HepG2 (cell line): Measurements from ENCODE around the gene CHN2. TPM values are rescaled to one million over a fixed set of nuclear protein-coding genes. Genes with fewer than 3 reads are reported as not detected.

Source experiments
- ATAC-seq: fragments of 200-7000 bp; cut with Tn5 transposase; 3 replicates; pipeline ENCODE4 v1.9.1; 2020; ENCODE audit warnings: mild to moderate bottlenecking, moderate library complexity
- BruUV-seq: library from RNA; stranded (reverse); fragments of 400-500 nt; replicated peaks from 2 replicates; lab custom pipeline; 2021; lab: Mats Ljungman, UMichigan
- CTCF ChIA-PET: fragments of 300-600 bp; formaldehyde crosslinking; extraction: SDS; loops from one replicate; lab custom pipeline; 2021; ENCODE audit warnings: low total read pairs, inconsistent platforms, low intra/inter-chr PET ratio; lab: Yijun Ruan, JAX
- POLR2A ChIA-PET: fragments of 350-600 bp; sonication (Branson Sonifier 250); formaldehyde crosslinking; loops from one replicate; lab custom pipeline; 2020; ENCODE audit warnings: antibody characterized with exemption, inconsistent platforms; lab: Yijun Ruan, JAX
- DNase-seq: peaks from one replicate; pipeline ENCODE4 v3.0.0-alpha.2; 2015; ENCODE audit warnings: low spot score
- FAIRE-seq: peaks from 3 replicates; lab custom pipeline; 2011; peaks lifted over from hg19 to GRCh38; lab: Jason Lieb, UNC
- H2AFZ ChIP-seq: one replicate; pipeline ENCODE4 v1.6.1; 2011; ENCODE audit warnings: low read length, inconsistent platforms
- H3K27ac ChIP-seq: fragments of 300-600 bp; 3 replicates; pipeline ENCODE4 v1.8.0; 2011; ENCODE audit warnings: mixed run types, mild to moderate bottlenecking, mixed read lengths, low read length, inconsistent platforms; ENCODE audit not compliant: insufficient read depth; ENCODE audit errors: extremely low read length
- H3K27me3 ChIP-seq, 2 experiments: fragments of 200-600 bp in 1 of 2; 2 replicates in 1 of 2; 3 replicates in 1 of 2; pipeline versions ENCODE4 v1.6.0 to v1.8.0; 2011; ENCODE audit warnings: low read length in 2 of 2, mild to moderate bottlenecking in 2 of 2, moderate library complexity in 2 of 2, inconsistent platforms in 1 of 2; ENCODE audit not compliant: insufficient read depth in 2 of 2, control insufficient read depth in 1 of 2
- H3K36me3 ChIP-seq, 2 experiments: fragments of 200-600 bp in 1 of 2; replicated peaks in 1 of 2; 2 replicates in 1 of 2; 3 replicates in 1 of 2; pipeline versions ENCODE4 v1.5.1 to v1.8.0; 2011; ENCODE audit warnings: low read length in 2 of 2, inconsistent platforms in 1 of 2; ENCODE audit not compliant: insufficient read depth in 2 of 2, control insufficient read depth in 1 of 2
- H3K4me1 ChIP-seq: 2 replicates; pipeline ENCODE4 v1.5.1; 2012; ENCODE audit warnings: low read length, inconsistent platforms; ENCODE audit not compliant: insufficient read depth
- H3K4me2 ChIP-seq: 2 replicates; pipeline ENCODE4 v1.6.0; 2011; ENCODE audit warnings: low read depth, low read length, inconsistent platforms
- H3K4me3 ChIP-seq, 3 experiments: fragments of 200-600 bp in 1 of 3; sonication (generic), shearing (Covaris generic) in 1 of 3; replicated peaks in 1 of 3; 2 replicates each; pipeline ENCODE4 v1.5.1; 2011 to 2016; ENCODE audit warnings: low read length in 3 of 3, inconsistent platforms in 2 of 3, low read depth in 2 of 3, mild to moderate bottlenecking in 2 of 3, control low read depth in 1 of 3, mixed read lengths in 1 of 3; ENCODE audit not compliant: insufficient read depth in 1 of 3
- H3K79me2 ChIP-seq: one replicate; pipeline ENCODE4 v1.6.1; 2011; ENCODE audit warnings: low read length, inconsistent platforms; ENCODE audit not compliant: insufficient read depth
- H3K9ac ChIP-seq: 2 replicates; pipeline ENCODE4 v1.6.0; 2011; ENCODE audit warnings: mild to moderate bottlenecking, low read depth, low read length, inconsistent platforms; ENCODE audit not compliant: insufficient read depth
- H3K9me3 ChIP-seq: 2 replicates; pipeline ENCODE4 v1.5.1; 2012; ENCODE audit warnings: mild to moderate bottlenecking, low read length
- H4K20me1 ChIP-seq: 2 replicates; pipeline ENCODE4 v1.6.0; 2011; ENCODE audit warnings: inconsistent platforms, mild to moderate bottlenecking, low read length, moderate library complexity; ENCODE audit not compliant: insufficient read depth
- ATAD3A ChIP-seq: sonication (generic); formaldehyde crosslinking; IDR thresholded peaks from 2 replicates; pipeline ENCODE4 v1.4.0; 2020; ENCODE audit warnings: missing genetic modification reagents
- HMGXB3 ChIP-seq: sonication (generic); formaldehyde crosslinking; IDR thresholded peaks from 2 replicates; pipeline ENCODE4 v1.4.0; 2020; ENCODE audit warnings: missing genetic modification reagents, borderline replicate concordance
- KLF6 ChIP-seq: IDR thresholded peaks from 2 replicates; pipeline ENCODE4 v1.8.0; 2016; ENCODE audit warnings: missing biosample characterization, missing genetic modification reagents
- RBM22 ChIP-seq: fragments of 200-400 bp; formaldehyde crosslinking; optimal IDR thresholded peaks from 2 replicates; pipeline ENCODE3; 2017; ENCODE audit warnings: mild to moderate bottlenecking, low read length, moderate library complexity
- TAF1 ChIP-seq: sonication (generic); formaldehyde crosslinking; IDR thresholded peaks from 2 replicates; pipeline ENCODE4 v1.4.0; 2020; ENCODE audit warnings: missing genetic modification reagents
- TMF1 ChIP-seq: sonication (generic); formaldehyde crosslinking; IDR thresholded peaks from 2 replicates; pipeline ENCODE4 v1.8.1; 2022; ENCODE audit warnings: low read depth, missing genetic modification reagents
- TOPORS ChIP-seq: sonication (generic); formaldehyde crosslinking; IDR thresholded peaks from 2 replicates; pipeline ENCODE4 v1.8.0; 2023; ENCODE audit warnings: mild to moderate bottlenecking, missing genetic modification reagents
- ZBTB26 ChIP-seq: IDR thresholded peaks from 2 replicates; pipeline ENCODE4 v1.6.1; 2016; ENCODE audit warnings: missing compliant biosample characterization, missing genetic modification reagents, borderline replicate concordance
- ZNF142 ChIP-seq: sonication (generic); formaldehyde crosslinking; IDR thresholded peaks from 2 replicates; pipeline ENCODE4 v1.4.0; 2020; ENCODE audit warnings: missing genetic modification reagents
- WGBS: methylation state at CpG from one replicate; pipeline ENCODE4 v1.1.6; 2017; ENCODE audit warnings: low lambda C conversion rate; 5-methylcytosine and 5-hydroxymethylcytosine counted together
- in situ Hi-C: cut with HindIII; loops from 2 replicates; pipeline ENCODE4 v1.10.0; 2017; ENCODE audit warnings: low pct_unique_long_range_greater_than_20kb; ENCODE audit not compliant: extremely low pct_ligation_motif_present
- intact Hi-C: fragments of 100-400 bp; cut with micrococcal nuclease; formaldehyde crosslinking; loops from one replicate; pipeline ENCODE4 v1.10.0; 2022; ENCODE audit not compliant: unreplicated experiment
- polyA plus RNA-seq, 8 experiments: library from polyadenylated mRNA; depleted of rRNA in 3 of 8; stranded (reverse) in 7 of 8; unstranded in 1 of 8; fragments of >200 nt; fragmentation: Illumina TruSeq in 4 of 8; extraction: Trizol in 4 of 8; gene quantifications; 2 replicates each; pipeline versions ENCODE4 v1.2.1 to v1.2.3, GENCODE V29; 2011 to 2016; ENCODE audit warnings: low read depth in 4 of 8, missing spikeins in 1 of 8, mixed read lengths in 1 of 8; ENCODE audit not compliant: insufficient read depth in 1 of 8
- total RNA-seq, 5 experiments: library from RNA; depleted of rRNA; stranded (reverse); fragments of >200 nt; fragmentation: Illumina TruSeq; extraction: Trizol; gene quantifications; 2 replicates each; pipeline ENCODE4 v1.2.3, GENCODE V29; 2016; ENCODE audit warnings: low read depth in 1 of 5
- TF ChIP-seq, protein P1 (sequence below), 2 experiments: fragments of 450-650 bp in 1 of 2; sonication (generic) in 1 of 2; formaldehyde crosslinking; IDR thresholded peaks; 2 replicates each; pipeline versions ENCODE4 v1.5.0 to v1.8.0; 2020 to 2022; ENCODE audit warnings: mild to moderate bottlenecking in 1 of 2, missing genetic modification reagents in 1 of 2

The CHN2 gene
- total and polyA plus RNA-seq, 2 of the 13 experiments (the other 11 are each of a cell fraction or from before 2014, with no cell fraction given) = 23.5 to 30.5 TPM

GRCh38 chr7:29349362-29349761 lies 154.8 kb downstream of the CHN2 start (continued):
- TF ChIP-seq HMGXB3 (CRISPR knock-in tag) (no peak), KLF6 (no peak)
- TF ChIP-seq, protein P1, sequence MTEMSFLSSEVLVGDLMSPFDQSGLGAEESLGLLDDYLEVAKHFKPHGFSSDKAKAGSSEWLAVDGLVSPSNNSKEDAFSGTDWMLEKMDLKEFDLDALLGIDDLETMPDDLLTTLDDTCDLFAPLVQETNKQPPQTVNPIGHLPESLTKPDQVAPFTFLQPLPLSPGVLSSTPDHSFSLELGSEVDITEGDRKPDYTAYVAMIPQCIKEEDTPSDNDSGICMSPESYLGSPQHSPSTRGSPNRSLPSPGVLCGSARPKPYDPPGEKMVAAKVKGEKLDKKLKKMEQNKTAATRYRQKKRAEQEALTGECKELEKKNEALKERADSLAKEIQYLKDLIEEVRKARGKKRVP (CRISPR knock-in tag; IDR thresholded peaks at IDR 0.05) = no peak

DNA sequence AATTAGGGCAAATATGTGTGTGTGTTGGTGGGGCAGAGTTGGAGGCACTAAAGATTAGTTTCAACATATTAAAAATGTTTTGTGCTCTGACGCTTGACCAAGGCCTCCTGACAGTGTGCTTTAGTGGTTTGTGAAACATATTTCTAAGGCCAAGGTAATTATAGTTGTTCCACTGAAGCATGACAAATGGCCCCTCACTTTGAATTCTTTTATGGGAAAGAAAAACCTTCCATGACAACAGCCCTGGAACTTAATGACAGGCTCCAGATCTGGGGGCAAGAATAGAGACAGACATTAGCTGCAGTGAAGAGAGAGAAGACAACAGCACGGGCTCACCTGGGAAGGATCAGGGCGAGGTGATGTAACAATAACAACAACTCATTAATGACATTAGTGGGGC lies 155.8 kb downstream of the CHN2 start:
- Histone ChIP-seq H3K4me2 (no peak overlapping the region), H3K79me2 (peaks cover 8% of the 10 kb centered on the region), H4K20me1 (no peaks in the 10 kb centered on the region), H2AFZ (no peak overlapping the region), H3K4me1 (peaks cover 14% of the 10 kb centered on the region; the same call in 1 of the 2 replicates), H3K27me3 (no peaks in the 10 kb centered on the region), H3K36me3 (peaks cover 9% of the 10 kb centered on the region in 2 experiments; a peak in 3 of 5 replicates), H3K27ac (no peak overlapping the region), H3K9me3 (no peaks in the 10 kb centered on the region), H3K9ac (no peak overlapping the region), H3K4me3 (no peak overlapping the region)
- in situ Hi-C loops (no loop called here), intact Hi-C loops (no loop called here)
- 95% methylated on average over 3 of the region's 3 CpGs for WGBS
- ChIA-PET CTCF (no interaction called here), POLR2A (no interaction called here)
- ATAC-seq (no peak), DNase-seq (no peak), FAIRE-seq (no peak)
- no TSS peak for BruUV-seq
- TF ChIP-seq TMF1 = no peak
- TF ChIP-seq ZNF142 = no peak
- no peak for TF ChIP-seq ATAD3A (CRISPR knock-in tag)
- TF ChIP-seq TAF1 (CRISPR knock-in tag) = no peak
- no peak for TF ChIP-seq RBM22
- TF ChIP-seq ZBTB26 (CRISPR knock-in tag) = no peak
- TF ChIP-seq TOPORS (CRISPR knock-in tag) = no peak
